AG10803 (cell line): ENCODE data around the gene KLF16.
"Not testable (repeated sequence)": the region's sequence is repeated elsewhere in the genome, so short reads cannot be mapped to it uniquely, and the experiment has no call there.

Source experiments
- DNase-seq: peaks from one replicate; pipeline ENCODE4 v3.0.0; 2010; ENCODE audit warnings: low read depth
- H3K4me3 ChIP-seq: 2 replicates; pipeline ENCODE4 v1.5.1; 2011; ENCODE audit warnings: mild to moderate bottlenecking, low read length, control low read depth
- TF ChIP-seq, protein P1 (sequence below): conservative IDR thresholded peaks from 2 replicates; pipeline ENCODE4 v1.5.1; 2011; ENCODE audit warnings: mild to moderate bottlenecking, low read length, control low read depth, inconsistent platforms

Gene KLF16

GRCh38 chr19:1901940-1902404 is 38.6 kb upstream of the KLF16 start:
- DNase-seq, result no peak
- no peak overlapping the region for H3K4me3 ChIP-seq
- TF ChIP-seq, protein P1, sequence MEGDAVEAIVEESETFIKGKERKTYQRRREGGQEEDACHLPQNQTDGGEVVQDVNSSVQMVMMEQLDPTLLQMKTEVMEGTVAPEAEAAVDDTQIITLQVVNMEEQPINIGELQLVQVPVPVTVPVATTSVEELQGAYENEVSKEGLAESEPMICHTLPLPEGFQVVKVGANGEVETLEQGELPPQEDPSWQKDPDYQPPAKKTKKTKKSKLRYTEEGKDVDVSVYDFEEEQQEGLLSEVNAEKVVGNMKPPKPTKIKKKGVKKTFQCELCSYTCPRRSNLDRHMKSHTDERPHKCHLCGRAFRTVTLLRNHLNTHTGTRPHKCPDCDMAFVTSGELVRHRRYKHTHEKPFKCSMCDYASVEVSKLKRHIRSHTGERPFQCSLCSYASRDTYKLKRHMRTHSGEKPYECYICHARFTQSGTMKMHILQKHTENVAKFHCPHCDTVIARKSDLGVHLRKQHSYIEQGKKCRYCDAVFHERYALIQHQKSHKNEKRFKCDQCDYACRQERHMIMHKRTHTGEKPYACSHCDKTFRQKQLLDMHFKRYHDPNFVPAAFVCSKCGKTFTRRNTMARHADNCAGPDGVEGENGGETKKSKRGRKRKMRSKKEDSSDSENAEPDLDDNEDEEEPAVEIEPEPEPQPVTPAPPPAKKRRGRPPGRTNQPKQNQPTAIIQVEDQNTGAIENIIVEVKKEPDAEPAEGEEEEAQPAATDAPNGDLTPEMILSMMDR, result no peak

DNA sequence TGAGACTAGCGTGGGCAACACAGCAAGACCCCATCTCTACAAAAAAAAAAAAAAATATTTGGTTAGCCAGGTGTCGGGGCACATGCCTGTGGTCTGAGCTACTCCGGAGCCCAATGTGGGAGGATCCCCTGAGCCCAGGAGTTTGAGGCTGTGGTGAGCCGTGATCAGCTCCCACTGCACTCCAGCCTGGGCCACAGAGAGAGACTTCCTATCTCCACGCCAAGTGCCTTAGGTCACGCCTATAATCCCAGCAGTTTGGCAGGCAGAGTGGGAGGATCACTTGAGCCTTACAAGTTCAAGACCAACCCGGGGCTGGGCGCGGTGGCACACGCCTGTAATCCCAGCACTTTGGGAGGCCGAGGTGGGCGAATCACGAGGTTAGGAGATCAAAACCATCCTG is 33.1 kb upstream of the KLF16 start:
- DNase-seq, result no peak
- TF ChIP-seq, protein P1, result no peak
- H3K4me3 ChIP-seq, result no peak overlapping the region

DNA sequence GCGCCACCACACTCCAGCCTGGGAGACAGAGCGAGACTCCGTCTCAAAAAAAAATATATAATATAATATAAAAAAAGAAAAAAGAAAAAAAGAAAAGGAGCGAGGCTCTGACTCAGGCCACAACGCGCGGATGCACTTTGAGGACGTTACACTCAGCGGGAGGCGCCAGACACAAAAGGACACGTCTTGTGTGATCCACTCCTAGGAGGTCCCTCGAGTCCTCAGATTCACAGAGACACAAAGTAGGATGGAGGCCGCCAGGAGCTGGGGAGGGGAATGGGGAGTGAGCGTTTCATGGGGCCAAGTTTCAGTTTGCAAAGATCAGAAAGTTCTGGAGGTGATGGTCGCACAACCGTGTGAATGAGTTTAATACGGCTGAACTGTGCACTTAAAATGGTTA is 30.4 kb upstream of the KLF16 start:
- TF ChIP-seq, protein P1, result no peak
- DNase-seq, result no peak
- no peak overlapping the region for H3K4me3 ChIP-seq

- no peak for DNase-seq
- TF ChIP-seq, protein P1, result no peak
- H3K4me3 ChIP-seq, result no peak overlapping the region
These were observed 26.5 kb upstream of the KLF16 start for GRCh38 chr19:1889907-1890306.

GRCh38 chr19:1888385-1888784 is 25.0 kb upstream of the KLF16 start:
- DNase-seq, result no peak
- no peak overlapping the region for H3K4me3 ChIP-seq
- TF ChIP-seq, protein P1, result no peak

- DNase-seq, H3K4me3 ChIP-seq: not testable (repeated sequence)
These were observed 23.0 kb upstream of the KLF16 start for GRCh38 chr19:1886360-1886759.

DNA sequence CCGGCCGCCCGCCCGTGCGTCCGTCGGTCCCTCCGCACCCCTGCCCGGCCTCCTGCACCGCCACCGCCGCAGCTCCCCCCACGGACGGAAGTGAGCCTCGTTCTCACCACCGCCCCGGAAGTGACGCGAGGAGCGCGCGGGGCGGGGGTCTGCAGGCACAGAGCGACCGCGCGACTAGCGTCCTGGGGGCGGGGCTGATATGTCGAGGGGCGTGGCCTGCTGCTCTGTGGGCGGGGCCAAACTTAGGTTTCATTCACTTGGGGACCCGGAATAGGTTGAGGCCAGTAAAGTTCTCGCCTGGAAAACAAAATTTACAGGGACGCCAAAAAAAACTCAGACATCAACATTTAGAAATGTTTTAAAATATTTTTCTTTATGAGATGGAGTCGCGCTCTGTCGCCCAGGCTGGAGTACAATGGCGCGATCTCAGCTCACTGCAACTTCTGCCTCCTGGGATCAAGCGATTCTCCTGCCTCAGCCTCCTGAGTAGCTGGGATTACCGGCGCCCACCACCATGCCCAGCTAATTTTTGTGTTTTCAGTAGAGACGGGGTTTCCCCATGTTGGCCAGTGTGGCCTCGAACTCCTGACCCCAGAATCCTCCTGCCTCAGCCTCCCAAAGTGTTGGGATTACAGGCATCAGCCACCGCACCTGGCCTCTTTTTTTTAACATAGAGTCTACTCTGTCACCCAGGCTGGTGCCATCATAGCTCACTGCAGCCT is 22.2 kb upstream of the KLF16 start, which contains the start of gene ABHD17A:
TSS of gene ABHD17A (minus strand) at position 99 of the 722 bp plus-strand sequence. CDS start 3,930 bp downstream, outside the sequence.
- peak within 1 kb of the TSS; percentile 89 for H3K4me3 ChIP-seq
- peak; percentile 88 for DNase-seq

DNA sequence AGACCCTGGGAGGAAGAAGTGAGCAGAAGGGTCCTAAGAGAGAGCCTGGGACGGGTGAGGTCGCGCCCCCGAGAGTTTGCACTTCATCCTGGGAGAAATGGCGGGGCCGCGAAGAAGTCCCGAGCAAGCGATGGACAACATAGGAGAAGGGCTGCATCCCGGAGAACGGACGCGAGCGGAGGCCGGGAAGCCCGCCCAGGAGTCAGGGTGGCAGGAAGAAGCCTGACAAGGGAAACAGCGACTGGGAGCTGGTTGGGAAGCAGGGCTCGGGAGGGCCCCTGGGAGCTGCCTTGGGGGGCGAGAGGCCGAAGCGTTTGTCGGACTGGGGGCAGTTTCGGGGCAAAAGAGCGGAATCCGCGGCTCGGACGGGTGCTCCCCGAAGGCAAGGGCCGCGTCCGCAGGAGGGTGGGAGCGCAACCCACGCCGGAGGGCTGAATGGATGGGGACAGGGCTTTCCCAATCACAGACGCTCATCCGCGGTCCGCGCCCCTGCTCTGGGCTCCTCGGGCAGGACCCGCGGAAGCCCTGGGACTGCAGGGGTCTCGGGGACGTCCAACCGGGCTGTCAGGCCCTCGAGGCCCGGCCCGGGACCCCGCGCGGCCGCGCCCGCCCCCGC is 21.4 kb upstream of the KLF16 start:
- TF ChIP-seq, protein P1, result no peak
- H3K4me3 ChIP-seq, result peak overlapping the region; percentile 89
- no peak for DNase-seq
